ENCODE results near the gene RHAG. TPM values are rescaled to one million over a fixed set of nuclear protein-coding genes. Genes with fewer than 3 reads are reported as not detected.

The RHAG gene
- total RNA-seq, 1 experiment from 2014 or later, result 0.57 TPM

DNA sequence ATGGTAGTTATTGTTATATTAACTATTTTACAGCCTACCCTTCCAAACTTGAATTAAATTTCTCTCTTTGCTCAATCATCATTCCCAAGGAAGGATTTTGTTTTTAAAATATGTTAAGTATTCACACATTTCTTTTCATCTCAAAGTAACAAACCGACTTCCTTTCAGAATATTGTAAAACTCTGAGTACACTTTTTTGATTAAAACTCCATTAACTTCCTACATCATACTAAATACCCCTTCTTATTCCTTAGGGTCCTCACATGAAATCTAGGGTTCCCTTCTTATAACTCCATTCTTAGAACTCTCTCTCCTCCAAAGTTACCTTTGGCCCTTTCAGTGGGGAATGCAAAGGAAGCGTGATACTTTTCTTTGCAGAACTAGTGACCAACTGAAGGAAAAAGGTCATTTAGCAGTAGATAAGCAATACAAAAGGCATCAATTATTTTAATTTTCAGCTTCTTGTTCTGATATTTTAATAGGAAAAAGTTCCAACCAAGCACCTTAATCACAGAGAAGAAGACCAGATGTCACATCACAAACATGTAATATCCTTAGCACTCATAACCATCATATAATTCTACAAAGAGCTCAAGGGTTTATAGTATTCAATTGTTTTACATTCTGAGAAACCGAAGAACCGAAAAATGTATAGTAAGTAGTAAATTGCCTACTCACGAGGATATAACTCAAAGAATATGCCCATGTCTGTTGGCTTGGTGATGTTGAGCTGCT, 494 bp downstream of the RHAG start:
- Histone ChIP-seq H3K9me3 (ENCODE audit: control insufficient read depth in 1 of 2, insufficient read depth in 1 of 2, low read depth in 1 of 2, low read length in 2 of 2) (no peaks in the 10 kb centered on the region), H3K27me3 (ENCODE audit: insufficient read depth, low read length) (no peaks in the 10 kb centered on the region), H3K36me3 (ENCODE audit: control insufficient read depth in 1 of 2, insufficient read depth in 2 of 2, low read length in 2 of 2) (no peaks in the 10 kb centered on the region), H3K9me2 (ENCODE audit: insufficient read depth) (no peaks in the 10 kb centered on the region), H3K4me2 (ENCODE audit: low read length) (no peak overlapping the region), H3K4me1 (ENCODE audit: control insufficient read depth in 1 of 2, insufficient read depth in 2 of 2, low read length in 2 of 2) (no peaks in the 10 kb centered on the region), H3K4me3 (replicated peaks in 1 of 2; ENCODE audit: low read depth in 1 of 2, low read length in 2 of 2) (no peak overlapping the region), H3K9ac (ENCODE audit: low read length) (no peak overlapping the region), H3K27ac (ENCODE audit: low read depth, low read length) (no peak overlapping the region), H2AFZ (ENCODE audit: low read depth, low read length, poor library complexity, severe bottlenecking) (no peak overlapping the region), H3K79me2 (ENCODE audit: insufficient read depth, low read length) (no peaks in the 10 kb centered on the region), H4K20me1 (ENCODE audit: insufficient read depth) (no peaks in the 10 kb centered on the region)
- DNase-seq (ENCODE audit: low read depth, low spot score) (no peak), ATAC-seq (no peak)
- no TSS peak for BruUV-seq (replicated peaks)
- TF ChIP-seq POLR2A (IDR thresholded peaks at IDR 0.05; ENCODE audit: borderline replicate concordance, extremely low read depth, insufficient read depth, insufficient read length) (no peak), ELF1 (IDR thresholded peaks at IDR 0.05; ENCODE audit: borderline replicate concordance, low read depth) (no peak), ZFX (IDR thresholded peaks at IDR 0.05) (no peak), SRF (IDR thresholded peaks at IDR 0.05; ENCODE audit: low read depth) (no peak)
- TF ChIP-seq, protein P1, sequence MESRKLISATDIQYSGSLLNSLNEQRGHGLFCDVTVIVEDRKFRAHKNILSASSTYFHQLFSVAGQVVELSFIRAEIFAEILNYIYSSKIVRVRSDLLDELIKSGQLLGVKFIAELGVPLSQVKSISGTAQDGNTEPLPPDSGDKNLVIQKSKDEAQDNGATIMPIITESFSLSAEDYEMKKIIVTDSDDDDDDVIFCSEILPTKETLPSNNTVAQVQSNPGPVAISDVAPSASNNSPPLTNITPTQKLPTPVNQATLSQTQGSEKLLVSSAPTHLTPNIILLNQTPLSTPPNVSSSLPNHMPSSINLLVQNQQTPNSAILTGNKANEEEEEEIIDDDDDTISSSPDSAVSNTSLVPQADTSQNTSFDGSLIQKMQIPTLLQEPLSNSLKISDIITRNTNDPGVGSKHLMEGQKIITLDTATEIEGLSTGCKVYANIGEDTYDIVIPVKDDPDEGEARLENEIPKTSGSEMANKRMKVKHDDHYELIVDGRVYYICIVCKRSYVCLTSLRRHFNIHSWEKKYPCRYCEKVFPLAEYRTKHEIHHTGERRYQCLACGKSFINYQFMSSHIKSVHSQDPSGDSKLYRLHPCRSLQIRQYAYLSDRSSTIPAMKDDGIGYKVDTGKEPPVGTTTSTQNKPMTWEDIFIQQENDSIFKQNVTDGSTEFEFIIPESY (IDR thresholded peaks at IDR 0.05; ENCODE audit: extremely low read depth, insufficient replicate concordance, low read length), result no peak
- TF ChIP-seq, protein P2, sequence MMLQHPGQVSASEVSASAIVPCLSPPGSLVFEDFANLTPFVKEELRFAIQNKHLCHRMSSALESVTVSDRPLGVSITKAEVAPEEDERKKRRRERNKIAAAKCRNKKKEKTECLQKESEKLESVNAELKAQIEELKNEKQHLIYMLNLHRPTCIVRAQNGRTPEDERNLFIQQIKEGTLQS (IDR thresholded peaks at IDR 0.05), result no peak
- TF ChIP-seq, protein P3, sequence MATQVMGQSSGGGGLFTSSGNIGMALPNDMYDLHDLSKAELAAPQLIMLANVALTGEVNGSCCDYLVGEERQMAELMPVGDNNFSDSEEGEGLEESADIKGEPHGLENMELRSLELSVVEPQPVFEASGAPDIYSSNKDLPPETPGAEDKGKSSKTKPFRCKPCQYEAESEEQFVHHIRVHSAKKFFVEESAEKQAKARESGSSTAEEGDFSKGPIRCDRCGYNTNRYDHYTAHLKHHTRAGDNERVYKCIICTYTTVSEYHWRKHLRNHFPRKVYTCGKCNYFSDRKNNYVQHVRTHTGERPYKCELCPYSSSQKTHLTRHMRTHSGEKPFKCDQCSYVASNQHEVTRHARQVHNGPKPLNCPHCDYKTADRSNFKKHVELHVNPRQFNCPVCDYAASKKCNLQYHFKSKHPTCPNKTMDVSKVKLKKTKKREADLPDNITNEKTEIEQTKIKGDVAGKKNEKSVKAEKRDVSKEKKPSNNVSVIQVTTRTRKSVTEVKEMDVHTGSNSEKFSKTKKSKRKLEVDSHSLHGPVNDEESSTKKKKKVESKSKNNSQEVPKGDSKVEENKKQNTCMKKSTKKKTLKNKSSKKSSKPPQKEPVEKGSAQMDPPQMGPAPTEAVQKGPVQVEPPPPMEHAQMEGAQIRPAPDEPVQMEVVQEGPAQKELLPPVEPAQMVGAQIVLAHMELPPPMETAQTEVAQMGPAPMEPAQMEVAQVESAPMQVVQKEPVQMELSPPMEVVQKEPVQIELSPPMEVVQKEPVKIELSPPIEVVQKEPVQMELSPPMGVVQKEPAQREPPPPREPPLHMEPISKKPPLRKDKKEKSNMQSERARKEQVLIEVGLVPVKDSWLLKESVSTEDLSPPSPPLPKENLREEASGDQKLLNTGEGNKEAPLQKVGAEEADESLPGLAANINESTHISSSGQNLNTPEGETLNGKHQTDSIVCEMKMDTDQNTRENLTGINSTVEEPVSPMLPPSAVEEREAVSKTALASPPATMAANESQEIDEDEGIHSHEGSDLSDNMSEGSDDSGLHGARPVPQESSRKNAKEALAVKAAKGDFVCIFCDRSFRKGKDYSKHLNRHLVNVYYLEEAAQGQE (IDR thresholded peaks at IDR 0.05; ENCODE audit: low read depth), result no peak
- TF ChIP-seq, protein P4, sequence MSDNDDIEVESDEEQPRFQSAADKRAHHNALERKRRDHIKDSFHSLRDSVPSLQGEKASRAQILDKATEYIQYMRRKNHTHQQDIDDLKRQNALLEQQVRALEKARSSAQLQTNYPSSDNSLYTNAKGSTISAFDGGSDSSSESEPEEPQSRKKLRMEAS (IDR thresholded peaks at IDR 0.05), result no peak
- RAD21 ChIA-PET (ENCODE audit: low non-redundant PET in 1 of 2, low total read pairs in 2 of 2, uncharacterized antibody in 2 of 2, unreplicated experiment in 2 of 2), result no interaction called here
- intact Hi-C loops (cut with micrococcal nuclease), result no loop called here
- POLR2A ChIA-PET, result no interaction called here
- CTCF ChIA-PET, result no interaction called here
